Measurements from ENCODE around the gene MEGF11.

The MEGF11 gene

GRCh38 chr15:66214246-66214645, 39.3 kb downstream of the MEGF11 start:
- DNase-seq, result no peak

- DNase-seq, result no peak
Measured at GRCh38 chr15:66212563-66212921, 41.0 kb downstream of the MEGF11 start.

DNA sequence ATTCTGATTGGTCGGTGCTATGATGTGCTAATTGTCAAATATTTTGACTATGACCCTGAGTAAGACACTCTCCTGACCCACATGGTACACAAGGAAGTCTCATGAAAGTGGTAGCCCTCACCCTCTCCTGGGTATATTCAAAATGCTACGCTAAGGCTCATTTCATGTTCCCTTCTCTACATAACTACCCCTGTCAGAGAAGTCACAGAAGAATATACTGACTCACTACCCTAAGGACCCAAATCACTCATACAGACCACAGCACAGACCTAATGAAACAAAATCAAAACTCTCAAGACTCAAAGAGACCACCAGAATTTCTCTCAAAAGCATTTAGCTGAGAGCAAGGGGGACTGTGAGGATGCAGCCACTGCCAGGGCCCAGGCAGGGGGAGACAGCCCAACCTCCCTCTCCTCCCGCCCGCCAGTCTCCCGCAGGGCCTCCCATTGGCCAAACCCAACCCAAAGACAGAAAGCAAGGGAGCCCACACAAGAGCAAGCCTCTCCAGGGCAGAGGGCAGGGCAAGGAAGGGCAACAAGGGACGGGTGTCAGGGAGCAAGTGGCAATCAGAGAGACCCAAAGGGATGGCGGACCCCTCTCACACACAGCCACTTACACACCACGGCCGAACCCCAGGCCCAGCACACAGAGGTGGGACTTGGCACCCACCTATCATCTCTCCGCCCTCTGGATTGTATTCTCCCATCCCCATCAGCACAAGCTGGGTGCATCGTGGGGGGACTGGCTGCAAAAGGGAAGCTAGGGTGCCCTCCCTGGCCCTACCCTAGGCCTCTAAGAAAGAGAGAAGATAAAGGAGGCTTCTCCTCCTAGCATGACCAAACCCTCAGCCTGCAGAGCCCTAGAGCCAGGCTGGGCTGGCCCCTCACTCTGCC, 41.6 kb downstream of the MEGF11 start:
- DNase-seq, result no peak

DNA sequence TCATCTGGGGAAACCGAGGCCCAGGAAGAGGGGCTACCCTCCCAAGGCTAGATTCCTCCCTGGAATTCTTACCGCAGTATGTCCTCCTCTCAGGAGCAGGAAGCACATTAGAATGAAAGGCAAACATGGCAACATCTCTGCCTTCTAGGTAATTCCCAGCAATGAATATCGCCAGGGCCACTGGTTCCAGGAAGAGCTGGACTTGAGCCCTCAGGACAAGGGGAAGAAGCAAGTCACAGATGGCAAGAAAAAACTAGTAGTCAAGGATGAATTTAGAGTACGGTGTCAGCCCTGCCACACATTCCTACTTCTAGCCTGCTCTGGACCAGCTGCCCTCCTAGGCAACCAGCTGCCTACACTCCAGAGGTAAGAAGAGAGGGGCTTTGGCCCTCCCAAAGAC, 42.9 kb downstream of the MEGF11 start:
- DNase-seq, result no peak

DNA sequence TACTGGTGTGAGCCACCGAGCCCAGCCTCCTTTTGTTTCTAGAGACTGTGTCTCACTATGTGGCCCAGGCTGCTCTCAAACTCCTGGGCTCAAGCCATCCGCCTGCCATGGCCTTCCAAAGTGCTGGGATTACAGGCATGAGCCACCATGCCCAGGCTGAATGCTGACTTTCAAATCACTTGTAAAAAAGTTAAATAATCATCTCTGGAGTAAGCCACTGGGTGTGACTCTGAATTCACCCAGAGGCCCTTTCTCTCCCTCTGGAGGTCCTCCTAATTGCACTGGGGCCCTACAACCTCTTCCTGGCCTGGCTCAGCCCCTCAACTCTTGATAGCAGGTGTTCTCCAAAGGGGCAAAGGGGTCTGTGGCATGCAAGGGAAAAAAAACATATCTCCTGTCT, 54.8 kb downstream of the MEGF11 start:
- DNase-seq, result no peak

GRCh38 chr15:66196602-66197001, 56.9 kb downstream of the MEGF11 start:
- no peak for DNase-seq

DNA sequence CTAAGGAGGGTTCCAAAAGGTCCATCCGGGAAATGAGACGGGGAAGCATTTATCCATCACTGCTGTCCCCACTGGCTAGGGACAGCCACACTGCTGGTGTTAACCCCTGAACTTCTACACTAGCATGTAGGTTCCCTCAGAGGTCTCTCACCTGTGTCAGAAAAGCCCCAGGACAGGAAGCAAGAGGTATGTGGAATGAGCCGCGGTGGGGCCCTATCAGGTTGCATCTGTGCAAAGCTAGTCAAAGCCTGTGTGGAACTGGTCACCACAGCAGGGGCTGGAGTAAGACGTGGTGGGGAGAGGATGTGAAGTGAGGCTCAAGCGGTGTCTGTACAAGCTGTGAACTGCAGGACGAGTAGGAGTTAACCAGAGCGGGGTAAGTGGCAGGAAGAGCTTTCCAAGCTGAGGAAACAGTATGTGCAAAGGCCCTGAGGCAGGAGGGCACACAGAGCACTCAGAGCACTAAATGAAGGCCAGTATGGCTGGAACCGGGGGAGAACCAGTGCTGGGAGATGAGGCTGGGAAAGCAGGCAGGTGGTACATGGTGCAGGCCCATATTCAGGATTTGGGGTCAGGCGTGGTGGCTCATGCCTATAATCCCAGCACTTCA, 57.8 kb downstream of the MEGF11 start:
- DNase-seq, result no peak

GRCh38 chr15:66193066-66193465, 60.5 kb downstream of the MEGF11 start:
- no peak for DNase-seq

GRCh38 chr15:66190746-66191145, 62.8 kb downstream of the MEGF11 start:
- DNase-seq, result no peak

- no peak for DNase-seq
Measured at GRCh38 chr15:66189291-66189690, 64.3 kb downstream of the MEGF11 start.

GRCh38 chr15:66188464-66188863, 65.1 kb downstream of the MEGF11 start:
- no peak for DNase-seq

DNA sequence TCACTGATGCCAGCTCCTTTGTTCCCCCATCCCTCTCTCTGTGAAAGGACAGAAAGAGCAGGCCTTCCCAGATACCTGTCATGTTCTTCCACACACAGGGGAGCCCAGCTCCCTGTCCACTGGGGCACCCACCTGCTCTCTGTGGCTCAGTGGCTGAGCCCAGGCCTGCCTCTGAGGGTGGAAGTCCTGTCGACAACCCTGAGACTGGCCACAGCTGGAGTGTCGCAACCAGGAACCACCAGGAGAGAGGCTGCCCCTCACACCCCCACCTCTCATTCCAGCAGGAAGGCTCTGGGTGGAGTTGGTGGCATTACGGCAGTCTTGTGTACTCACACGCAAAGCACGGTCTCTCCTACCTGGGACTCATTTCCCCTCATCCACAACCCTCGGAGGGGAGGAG, 66.3 kb downstream of the MEGF11 start:
- DNase-seq, result no peak

- DNase-seq, result no peak
Measured at GRCh38 chr15:66186049-66186825, 67.3 kb downstream of the MEGF11 start.

- no peak for DNase-seq
Measured at GRCh38 chr15:66184936-66185790, 68.4 kb downstream of the MEGF11 start.

- DNase-seq, result no peak
Measured at GRCh38 chr15:66184492-66184891, 69.1 kb downstream of the MEGF11 start.

DNA sequence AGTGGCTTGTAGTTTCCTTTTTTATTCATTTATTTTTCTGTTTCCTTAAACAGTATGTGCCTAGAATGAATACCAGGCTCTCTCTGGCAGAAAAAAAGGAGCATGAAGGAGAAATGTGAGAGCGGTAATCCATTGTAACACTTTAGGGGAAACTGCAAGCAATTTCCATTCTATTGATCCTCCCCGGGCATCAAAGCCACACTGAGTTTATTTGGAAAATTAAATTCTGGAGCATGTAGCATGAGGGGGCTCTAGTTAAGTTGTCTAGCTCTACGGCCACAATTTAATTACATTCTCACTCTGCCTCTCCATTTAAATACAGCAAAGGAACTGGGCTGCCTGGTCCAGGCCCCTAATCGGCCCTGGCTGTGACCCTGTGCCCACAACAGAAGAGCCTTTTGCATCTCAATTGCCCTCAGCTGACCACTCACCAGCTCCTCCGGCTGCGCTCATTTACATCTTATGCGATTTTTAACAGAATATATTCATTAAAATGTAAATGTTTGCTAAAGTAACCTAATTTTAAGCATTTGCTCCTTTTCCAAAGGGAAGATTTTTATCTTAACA, 72.9 kb downstream of the MEGF11 start:
- DNase-seq, result no peak

GRCh38 chr15:66178531-66178910, 75.0 kb downstream of the MEGF11 start:
- no peak for DNase-seq

- no peak for DNase-seq
Measured at GRCh38 chr15:66172324-66172980, 81.1 kb downstream of the MEGF11 start.

GRCh38 chr15:66171841-66172240, 81.7 kb downstream of the MEGF11 start:
- no peak for DNase-seq

DNA sequence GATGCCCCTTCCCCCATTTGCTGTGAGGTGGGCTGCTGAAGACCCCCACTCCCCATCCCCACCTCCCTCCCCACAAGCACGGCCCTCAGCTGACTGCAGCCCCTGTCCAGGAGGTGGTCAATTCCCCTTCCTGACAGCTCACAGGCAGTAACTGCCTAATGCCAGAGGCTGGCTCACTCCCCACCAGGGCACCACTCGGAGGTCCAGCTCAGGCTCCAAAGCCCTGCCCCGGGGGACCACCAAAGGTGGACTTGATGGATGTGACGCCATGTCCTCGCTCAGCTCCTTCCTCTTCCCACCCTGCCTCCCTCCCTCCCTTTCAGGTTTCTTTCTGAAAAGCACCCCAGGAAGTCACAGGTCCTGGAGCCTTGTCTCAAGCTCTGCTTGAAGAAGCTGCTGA, 82.8 kb downstream of the MEGF11 start:
- DNase-seq, result no peak

DNA sequence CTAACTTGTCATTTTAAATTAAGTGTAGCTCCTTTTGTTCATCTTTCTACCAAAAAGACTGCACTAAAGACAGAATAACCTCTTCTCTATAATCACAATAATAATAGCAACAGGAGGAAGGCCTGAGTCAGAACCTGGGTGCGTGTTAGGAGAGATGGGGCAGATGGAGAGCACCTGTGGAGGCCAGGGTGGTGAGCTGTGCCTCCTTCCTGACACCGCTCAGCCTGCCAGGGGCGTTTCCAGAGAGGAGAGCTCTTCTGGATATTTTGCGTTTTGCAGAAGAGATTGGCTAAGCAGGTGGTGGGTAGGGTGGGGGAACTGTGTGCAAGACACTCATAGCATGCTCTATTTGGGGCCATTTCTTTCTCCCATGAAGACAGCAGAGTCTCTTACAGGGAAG, 83.5 kb downstream of the MEGF11 start:
- peak; percentile 20 for DNase-seq

GRCh38 chr15:66169625-66170024, 83.9 kb downstream of the MEGF11 start:
- no peak for DNase-seq

All from NCI-H2107 (cell line).